CD4-positive, CD25-positive, alpha-beta regulatory T cell (primary cell): ENCODE measurements around the gene EN1. TPM values are rescaled to one million over a fixed set of nuclear protein-coding genes. Genes with fewer than 3 reads are reported as not detected.

Experiments
- ATAC-seq, 2 donors: fragments of 150-1000 bp; cut with Tn5 transposase; one replicate each; pipeline ENCODE4 v1.10.0; 2021; ENCODE audit warnings: low read depth in 2 of 2, moderate number of reproducible peaks in 2 of 2, moderate library complexity in 1 of 2
- DNase-seq, 3 donors: peaks; one replicate each; pipeline versions ENCODE4 v3.0.0 to v3.0.0-alpha.2; 2012 to 2022; ENCODE audit warnings: mixed read lengths in 1 of 3
- H3K27ac ChIP-seq: one replicate; pipeline ENCODE4 v1.7.0; 2013; ENCODE audit warnings: mild to moderate bottlenecking, low read length; ENCODE audit not compliant: insufficient read depth, poor library complexity, severe bottlenecking
- H3K27me3 ChIP-seq: one replicate; pipeline ENCODE4 v1.7.0; 2013; ENCODE audit warnings: low read length; ENCODE audit not compliant: control insufficient read depth, insufficient read depth
- H3K36me3 ChIP-seq: one replicate; pipeline ENCODE4 v1.7.0; 2013; ENCODE audit warnings: mild to moderate bottlenecking, low read length, moderate library complexity; ENCODE audit not compliant: control insufficient read depth, insufficient read depth
- H3K4me1 ChIP-seq: 2 replicates; pipeline ENCODE4 v1.7.0; 2013; ENCODE audit warnings: mild to moderate bottlenecking, low read length; ENCODE audit not compliant: insufficient read depth, control insufficient read depth, poor library complexity, severe bottlenecking
- H3K4me3 ChIP-seq: one replicate; pipeline ENCODE4 v1.7.0; 2013; ENCODE audit warnings: low read depth, mild to moderate bottlenecking, low read length, moderate library complexity
- H3K9me3 ChIP-seq, 2 experiments: 1 replicate in 1 of 2; 2 replicates in 1 of 2; pipeline ENCODE4 v1.7.0; 2013; ENCODE audit warnings: low read length in 2 of 2, mild to moderate bottlenecking in 1 of 2, moderate library complexity in 1 of 2; ENCODE audit not compliant: control insufficient read depth in 2 of 2
- H3K27ac Mint-ChIP-seq, 3 donors: one replicate each; pipeline ENCODE4 v1.8.0; 2020 to 2022; ENCODE audit warnings: mild to moderate bottlenecking in 3 of 3, mixed read lengths in 3 of 3, moderate library complexity in 2 of 3
- H3K27me3 Mint-ChIP-seq: one replicate; pipeline ENCODE4 v1.8.0; 2022; ENCODE audit warnings: mild to moderate bottlenecking, mixed read lengths
- H3K36me3 Mint-ChIP-seq: one replicate; pipeline ENCODE4 v1.8.0; 2020; ENCODE audit warnings: mixed read lengths
- H3K4me1 Mint-ChIP-seq, 4 donors: one replicate each; pipeline ENCODE4 v1.8.0; 2020 to 2022; ENCODE audit warnings: mixed read lengths in 4 of 4, mild to moderate bottlenecking in 1 of 4
- H3K4me3 Mint-ChIP-seq, 4 donors: one replicate each; pipeline ENCODE4 v1.8.0; 2020 to 2022; ENCODE audit warnings: mild to moderate bottlenecking in 4 of 4, mixed read lengths in 4 of 4, moderate library complexity in 3 of 4
- H3K9me3 Mint-ChIP-seq, 7 donors: one replicate each; pipeline ENCODE4 v1.8.0; 2020 to 2022; ENCODE audit warnings: mixed read lengths in 7 of 7, mild to moderate bottlenecking in 3 of 7, moderate library complexity in 2 of 7
- polyA plus RNA-seq, 4 donors: library from polyadenylated mRNA; unstranded; fragments of 300-500 nt; fragmentation: Illumina TruSeq; gene quantifications; one replicate each; pipeline ENCODE4 v1.2.3, GENCODE V29; 2021
- total RNA-seq: library from RNA; stranded (reverse); gene quantifications from one replicate; pipeline ENCODE4 v1.2.3, GENCODE V29; 2022

The EN1 gene
- total and polyA plus RNA-seq, 5 donors from 2014 or later = not detected

GRCh38 chr2:118812552-118812951, 34.9 kb downstream of the EN1 start:
- ATAC-seq = no peak
- peaks cover 0 to 2% (median 0%) of the 10 kb centered on the region in 7 donors for H3K9me3 Mint-ChIP-seq

GRCh38 chr2:118811514-118812115, 35.8 kb downstream of the EN1 start:
- H3K36me3 Mint-ChIP-seq = no peaks in the 10 kb centered on the region
- no peak overlapping the region for H3K4me3 Mint-ChIP-seq
- no peak for DNase-seq
- Histone ChIP-seq H3K27ac (no peak overlapping the region), H3K9me3 (no peaks in the 10 kb centered on the region), H3K27me3 (peaks cover 4% of the 10 kb centered on the region), H3K4me3 (no peak overlapping the region), H3K36me3 (no peaks in the 10 kb centered on the region), H3K4me1 (no peaks in the 10 kb centered on the region)
- no peak for ATAC-seq
- H3K27me3 Mint-ChIP-seq = peaks cover 35% of the 10 kb centered on the region
- no peak overlapping the region for H3K27ac Mint-ChIP-seq
- peaks cover 0 to 6% (median 3%) of the 10 kb centered on the region in 4 donors for H3K4me1 Mint-ChIP-seq
- H3K9me3 Mint-ChIP-seq = peaks cover 0 to 2% (median 0%) of the 10 kb centered on the region in 7 donors

More at GRCh38 chr2:118812552-118812951, 34.9 kb downstream of the EN1 start:
- Histone ChIP-seq H3K27me3 (peaks cover 4% of the 10 kb centered on the region), H3K9me3 (no peaks in the 10 kb centered on the region), H3K36me3 (no peaks in the 10 kb centered on the region), H3K4me3 (no peak overlapping the region), H3K27ac (no peak overlapping the region), H3K4me1 (no peaks in the 10 kb centered on the region)
- H3K36me3 Mint-ChIP-seq = no peaks in the 10 kb centered on the region
- no peak overlapping the region for H3K27ac Mint-ChIP-seq
- no peak for DNase-seq
- H3K4me3 Mint-ChIP-seq = no peak overlapping the region
- H3K4me1 Mint-ChIP-seq = peaks cover 0 to 6% (median 3%) of the 10 kb centered on the region in 4 donors
- peaks cover 36% of the 10 kb centered on the region for H3K27me3 Mint-ChIP-seq

- Histone ChIP-seq H3K9me3 (no peaks in the 10 kb centered on the region), H3K4me1 (no peaks in the 10 kb centered on the region), H3K36me3 (no peaks in the 10 kb centered on the region), H3K4me3 (no peak overlapping the region), H3K27me3 (peaks cover 4% of the 10 kb centered on the region), H3K27ac (no peak overlapping the region)
- Mint-ChIP-seq H3K9me3 (peaks cover 0 to 6% (median 0%) of the 10 kb centered on the region in 7 donors), H3K36me3 (no peaks in the 10 kb centered on the region), H3K27ac (no peak overlapping the region), H3K4me1 (peaks cover 0 to 6% (median 3%) of the 10 kb centered on the region in 4 donors), H3K27me3 (peaks cover 42% of the 10 kb centered on the region), H3K4me3 (no peak overlapping the region)
- DNase-seq = no peak
- ATAC-seq = no peak
Observed at GRCh38 chr2:118810766-118811165, 36.7 kb downstream of the EN1 start.

GRCh38 chr2:118808429-118808809, 39.0 kb downstream of the EN1 start:
- H3K27ac Mint-ChIP-seq = no peak overlapping the region
- peaks cover 0 to 6% (median 0%) of the 10 kb centered on the region in 7 donors for H3K9me3 Mint-ChIP-seq
- no peak for DNase-seq
- peak overlapping the region in 2 of 4 donors; percentile 11 to 19 for H3K4me3 Mint-ChIP-seq
- Histone ChIP-seq H3K27ac (no peak overlapping the region), H3K4me3 (no peak overlapping the region), H3K9me3 (no peaks in the 10 kb centered on the region), H3K4me1 (no peaks in the 10 kb centered on the region), H3K27me3 (peaks cover 6% of the 10 kb centered on the region), H3K36me3 (no peaks in the 10 kb centered on the region)
- no peak for ATAC-seq
- H3K27me3 Mint-ChIP-seq = peaks cover 45% of the 10 kb centered on the region
- peaks cover 0 to 6% (median 3%) of the 10 kb centered on the region in 4 donors for H3K4me1 Mint-ChIP-seq
- no peaks in the 10 kb centered on the region for H3K36me3 Mint-ChIP-seq

GRCh38 chr2:118807668-118808428, 39.6 kb downstream of the EN1 start:
- H3K9me3 Mint-ChIP-seq = peaks cover 0 to 6% (median 0%) of the 10 kb centered on the region in 7 donors
- Histone ChIP-seq H3K27ac (no peak overlapping the region), H3K27me3 (peaks cover 6% of the 10 kb centered on the region), H3K9me3 (no peaks in the 10 kb centered on the region), H3K36me3 (no peaks in the 10 kb centered on the region), H3K4me3 (no peak overlapping the region), H3K4me1 (no peaks in the 10 kb centered on the region)
- DNase-seq (no peak), ATAC-seq (no peak)
- no peak overlapping the region for H3K27ac Mint-ChIP-seq
- peak overlapping the region in 2 of 4 donors; percentile 34 to 35 for H3K4me3 Mint-ChIP-seq
- peaks cover 0 to 6% (median 3%) of the 10 kb centered on the region in 4 donors for H3K4me1 Mint-ChIP-seq
- H3K36me3 Mint-ChIP-seq = no peaks in the 10 kb centered on the region
- peaks cover 42% of the 10 kb centered on the region for H3K27me3 Mint-ChIP-seq

GRCh38 chr2:118806797-118807667, 40.4 kb downstream of the EN1 start:
- Histone ChIP-seq H3K4me1 (no peaks in the 10 kb centered on the region), H3K27ac (no peak overlapping the region), H3K9me3 (no peaks in the 10 kb centered on the region), H3K27me3 (peaks cover 6% of the 10 kb centered on the region), H3K4me3 (no peak overlapping the region), H3K36me3 (no peaks in the 10 kb centered on the region)
- Mint-ChIP-seq H3K27ac (no peak overlapping the region), H3K4me3 (no peak overlapping the region), H3K9me3 (peaks cover 0 to 6% (median 0%) of the 10 kb centered on the region in 7 donors), H3K36me3 (no peaks in the 10 kb centered on the region), H3K4me1 (peaks cover 0 to 6% (median 3%) of the 10 kb centered on the region in 4 donors), H3K27me3 (peaks cover 38% of the 10 kb centered on the region)
- no peak for DNase-seq
- no peak for ATAC-seq

- no peak overlapping the region for H3K27ac Mint-ChIP-seq
- Histone ChIP-seq H3K4me3 (no peak overlapping the region), H3K4me1 (no peaks in the 10 kb centered on the region), H3K9me3 (no peaks in the 10 kb centered on the region), H3K27ac (no peak overlapping the region), H3K27me3 (peaks cover 6% of the 10 kb centered on the region), H3K36me3 (no peaks in the 10 kb centered on the region)
- H3K36me3 Mint-ChIP-seq = no peaks in the 10 kb centered on the region
- H3K27me3 Mint-ChIP-seq = peaks cover 43% of the 10 kb centered on the region
- no peak overlapping the region for H3K4me3 Mint-ChIP-seq
- peaks cover 0 to 6% (median 3%) of the 10 kb centered on the region in 4 donors for H3K4me1 Mint-ChIP-seq
- H3K9me3 Mint-ChIP-seq = peaks cover 0 to 6% (median 0%) of the 10 kb centered on the region in 7 donors
- ATAC-seq (no peak), DNase-seq (no peak)
Observed at GRCh38 chr2:118805064-118805690, 42.3 kb downstream of the EN1 start.
